ENCODE measurements around the gene CLDN19.

Gene CLDN19

GRCh38 chr1:42692911-42693310 lies 47.1 kb downstream of the CLDN19 start:
- DNase-seq: no peak

- no peak for DNase-seq
Observed at GRCh38 chr1:42692461-42692860, 47.6 kb downstream of the CLDN19 start.

GRCh38 chr1:42691157-42691498 lies 48.9 kb downstream of the CLDN19 start:
- DNase-seq: no peak

- no peak for DNase-seq
Observed at GRCh38 chr1:42690477-42691156, 49.4 kb downstream of the CLDN19 start.

GRCh38 chr1:42689912-42690311 lies 50.1 kb downstream of the CLDN19 start:
- DNase-seq: no peak

GRCh38 chr1:42686418-42686817 lies 53.6 kb downstream of the CLDN19 start:
- DNase-seq: no peak

- no peak for DNase-seq
Observed at GRCh38 chr1:42684139-42684538, 55.9 kb downstream of the CLDN19 start.
